ENCODE data around the gene LCN15. TPM values are rescaled to one million over a fixed set of nuclear protein-coding genes. Genes with fewer than 3 reads are reported as not detected.

Gene LCN15
- total RNA-seq, 2 experiments from 2014 or later = not detected

DNA sequence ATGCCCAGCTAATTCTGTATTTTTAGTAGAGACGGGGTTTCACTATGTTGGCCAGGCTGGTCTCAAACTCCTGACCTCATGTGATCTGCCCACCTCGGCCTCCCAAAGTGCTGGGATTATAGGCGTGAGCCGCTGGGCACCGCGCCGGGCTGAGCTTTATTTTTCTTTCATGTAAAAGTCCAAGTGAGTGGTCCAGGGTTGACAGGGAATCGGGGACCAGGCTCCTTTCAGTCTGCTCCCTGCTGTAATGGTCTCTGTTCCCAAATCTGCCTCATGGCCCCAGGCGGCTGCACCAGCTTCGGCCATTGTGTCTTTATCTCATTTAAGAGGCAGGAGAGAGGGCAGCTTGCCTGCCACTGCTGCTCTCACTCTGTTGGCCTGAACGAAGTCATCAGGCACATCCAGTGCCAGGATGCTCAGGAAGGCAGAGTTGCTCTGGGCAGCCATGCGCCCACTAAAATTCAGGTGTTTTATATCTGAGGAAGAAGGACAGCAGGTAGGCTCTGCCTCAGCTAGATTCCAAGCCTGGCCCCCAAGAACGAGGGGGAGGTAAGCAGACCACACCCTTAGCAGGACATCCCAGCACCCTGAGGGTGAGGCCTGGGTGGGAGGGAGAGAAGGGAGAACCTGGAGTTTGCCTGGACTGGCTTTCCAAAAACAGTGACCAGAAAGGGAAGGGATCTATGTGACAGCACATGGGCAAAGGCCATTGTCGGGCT, 30.1 kb upstream of the LCN15 start:
- Histone ChIP-seq H3K4me3 (ENCODE audit: low read depth, low read length, poor library complexity, severe bottlenecking) (no peak overlapping the region), H2AFZ (ENCODE audit: low read length) (no peak overlapping the region), H4K20me1 (ENCODE audit: insufficient read depth, low read length) (no peaks in the 10 kb centered on the region), H3K27ac (ENCODE audit: low read depth, low read length, poor library complexity, severe bottlenecking) (no peak overlapping the region), H3K4me2 (ENCODE audit: low read length) (no peak overlapping the region), H3K9me3 (ENCODE audit: low read length) (no peaks in the 10 kb centered on the region), H3K36me3 (ENCODE audit: insufficient read depth, low read length) (no peaks in the 10 kb centered on the region), H3K4me1 (ENCODE audit: insufficient read depth, low read length, poor library complexity, severe bottlenecking) (peaks cover 40% of the 10 kb centered on the region), H3K79me2 (ENCODE audit: insufficient read depth, low read depth, low read length) (no peaks in the 10 kb centered on the region), H3K9me2 (ENCODE audit: insufficient read depth, low read length) (no peaks in the 10 kb centered on the region)
- no peak for DNase-seq (ENCODE audit: low spot score)
- POLR2A ChIA-PET = interaction anchor here (1.8 kb wide), 1 partner anchor 13 kb away, joined by 5 read pairs; the partner anchor contains the start of gene RABL6
- CTCF ChIA-PET (ENCODE audit: unreplicated experiment) = no interaction called here
- intact Hi-C loops (cut with micrococcal nuclease; ENCODE audit: unreplicated experiment) = no loop called here
- TF ChIP-seq EZH2phosphoT487 (IDR thresholded peaks at IDR 0.05; ENCODE audit: borderline replicate concordance, low read depth, low read length) = no peak
- TF ChIP-seq CTCF (conservative IDR thresholded peaks at IDR 0.05; ENCODE audit: low read length) = no peak
- no TSS peak for BruUV-seq (replicated peaks)

- H3K79me2 ChIP-seq (ENCODE audit: insufficient read depth, low read depth, low read length) = no peaks in the 10 kb centered on the region
- ChIA-PET POLR2A (interaction anchor here (1.8 kb wide), 1 partner anchor 14 kb away, joined by 5 read pairs; the partner anchor contains the start of gene RABL6), CTCF (ENCODE audit: unreplicated experiment) (no interaction called here)
- no peak overlapping the region for H3K27ac ChIP-seq (ENCODE audit: low read depth, low read length, poor library complexity, severe bottlenecking)
- TF ChIP-seq CTCF (conservative IDR thresholded peaks at IDR 0.05; ENCODE audit: low read length) = no peak
- BruUV-seq (replicated peaks) = no TSS peak
- no peak for DNase-seq (ENCODE audit: low spot score)
- no peaks in the 10 kb centered on the region for H4K20me1 ChIP-seq (ENCODE audit: insufficient read depth, low read length)
- H2AFZ ChIP-seq (ENCODE audit: low read length) = no peak overlapping the region
- no peak overlapping the region for H3K4me2 ChIP-seq (ENCODE audit: low read length)
- peaks cover 36% of the 10 kb centered on the region for H3K4me1 ChIP-seq (ENCODE audit: insufficient read depth, low read length, poor library complexity, severe bottlenecking)
- intact Hi-C loops (cut with micrococcal nuclease; ENCODE audit: unreplicated experiment) = no loop called here
- no peaks in the 10 kb centered on the region for H3K9me2 ChIP-seq (ENCODE audit: insufficient read depth, low read length)
- H3K4me3 ChIP-seq (ENCODE audit: low read depth, low read length, poor library complexity, severe bottlenecking) = no peak overlapping the region
- H3K9me3 ChIP-seq (ENCODE audit: low read length) = no peaks in the 10 kb centered on the region
- H3K36me3 ChIP-seq (ENCODE audit: insufficient read depth, low read length) = no peaks in the 10 kb centered on the region
These were observed 29.0 kb upstream of the LCN15 start for GRCh38 chr9:136793086-136793946.

All from OCI-LY7 (cell line).